Measurements from ENCODE around the gene TEAD3. TPM values are rescaled to one million over a fixed set of nuclear protein-coding genes. Genes with fewer than 3 reads are reported as not detected.

Gene TEAD3
- total and polyA plus RNA-seq, 10 of the 15 experiments (the other 5 are each of a cell fraction or from before 2014, with no cell fraction given), result 0.02 to 0.28 (median 0.18) TPM; not detected in 5

- H3K27ac ChIP-seq (ENCODE audit: control insufficient read depth, insufficient read depth), result no peak overlapping the region
- no TSS peak for BruUV-seq (replicated peaks)
- no peaks in the 10 kb centered on the region for H3K9me3 ChIP-seq (replicated peaks; ENCODE audit: control insufficient read depth, insufficient read depth, low read length)
- H4K20me1 ChIP-seq (ENCODE audit: control insufficient read depth, insufficient read depth), result no peaks in the 10 kb centered on the region
- ChIA-PET POLR2A (no interaction called here), CTCF (interaction anchor here (2.0 kb wide), 1 partner anchor 11 kb away, joined by 9 read pairs; no protein-coding TSS in a partner anchor), SMC1A (ENCODE audit: uncharacterized antibody, unreplicated experiment) (no interaction called here), RAD21 (ENCODE audit: unreplicated experiment) (no interaction called here)
- H3K9ac ChIP-seq (ENCODE audit: control insufficient read depth, insufficient read depth, low read length), result no peak overlapping the region
- no peaks in the 10 kb centered on the region for H3K36me3 ChIP-seq (ENCODE audit: control insufficient read depth in 2 of 2, insufficient read depth in 2 of 2, low read length in 1 of 2)
- H2AFZ ChIP-seq (ENCODE audit: control insufficient read depth, low read depth, low read length), result no peak overlapping the region
- no peaks in the 10 kb centered on the region for H3K27me3 ChIP-seq (replicated peaks in 1 of 2; ENCODE audit: control insufficient read depth in 2 of 2, insufficient read depth in 2 of 2, low read length in 1 of 2)
- no peak overlapping the region for H3K4me2 ChIP-seq (ENCODE audit: control insufficient read depth, insufficient read depth)
- intact Hi-C loops (cut with micrococcal nuclease; ENCODE audit: unreplicated experiment) (no loop called here), in situ Hi-C loops (cut with MboI) (no loop called here)
- H3K4me3 ChIP-seq, result no peak overlapping the region
- no peak for TF ChIP-seq BCL11A (IDR thresholded peaks at IDR 0.05; ENCODE audit: low read depth, low read length)
- no peak for TF ChIP-seq LARP7 (IDR thresholded peaks at IDR 0.05)
- no peak for TF ChIP-seq CBFB (IDR thresholded peaks at IDR 0.05; ENCODE audit: low read depth)
- TF ChIP-seq ZBTB33 (IDR thresholded peaks at IDR 0.05), result no peak
- no peak for TF ChIP-seq MXI1 (IDR thresholded peaks at IDR 0.05; ENCODE audit: low read depth, low read length)
- no peak for TF ChIP-seq YY1 (IDR thresholded peaks at IDR 0.05; ENCODE audit: low read depth, low read length)
- TF ChIP-seq YBX1 (IDR thresholded peaks at IDR 0.05), result no peak
- TF ChIP-seq MEF2B (IDR thresholded peaks at IDR 0.05; ENCODE audit: partially characterized antibody, poor library complexity, severe bottlenecking), result no peak
- TF ChIP-seq PBX3 (IDR thresholded peaks at IDR 0.05; ENCODE audit: insufficient replicate concordance, low read depth, low read length), result no peak
- TF ChIP-seq KAT2A (conservative IDR thresholded peaks at IDR 0.05; ENCODE audit: control insufficient read depth, low read depth, low read length), result no peak
- TF ChIP-seq TCF7 (IDR thresholded peaks at IDR 0.05; ENCODE audit: borderline replicate concordance), result no peak
- TF ChIP-seq DPF2 (IDR thresholded peaks at IDR 0.05), result no peak
- TF ChIP-seq TBL1XR1 (IDR thresholded peaks at IDR 0.05; ENCODE audit: low read depth, low read length), result no peak
- H3K79me2 ChIP-seq (ENCODE audit: control insufficient read depth, insufficient read depth, low read length), result no peaks in the 10 kb centered on the region
- WGBS (ENCODE audit: insufficient coverage, insufficient replicate concordance, low lambda C conversion rate, missing lambda C conversion rate), result 32% methylated on average over 6 of the region's 6 CpGs
- DNase-seq (ENCODE audit: low read depth, low spot score) (no peak), FAIRE-seq (no peak), ATAC-seq (no peak)
- no peaks in the 10 kb centered on the region for H3K4me1 ChIP-seq (ENCODE audit: control insufficient read depth, insufficient read depth, low read length)
Observed at GRCh38 chr6:35533981-35534380, 37.1 kb upstream of the TEAD3 start.

All from GM12878 (cell line).